Measurements from ENCODE around the gene IER3.

The IER3 gene

GRCh38 chr6:30741063-30741779 is 3.1 kb downstream of the IER3 start:
- H3K4me3 ChIP-seq: peak overlapping the region; percentile 79 to 99 (median 94)
- H3K4me2 ChIP-seq: peak overlapping the region; percentile 90 to 99 (median 95)
- no peak for TF ChIP-seq Cebpa-rat (IDR thresholded peaks at IDR 0.05)
- peaks cover 31 to 69% (median 53%) of the 10 kb centered on the region in 11 experiments; a peak in 21 of 22 replicates for H4K20me1 ChIP-seq
- H3K27me3 ChIP-seq: no peaks in the 10 kb centered on the region
- peak overlapping the region; percentile 92 to 100 (median 99) for H3K9ac ChIP-seq
- H3K36me3 ChIP-seq: peaks cover 50 to 69% (median 61%) of the 10 kb centered on the region in 11 experiments
- H3K27ac ChIP-seq: peak overlapping the region; percentile 89 to 99 (median 98); a peak in 21 of 22 replicates
- H3K4me1 ChIP-seq: peaks cover 59 to 75% (median 70%) of the 10 kb centered on the region in 10 experiments
- H3K9me3 ChIP-seq (replicated peaks in 1 of 11): peaks cover 0 to 7% (median 0%) of the 10 kb centered on the region in 11 experiments; a peak in 5 of 22 replicates

DNA sequence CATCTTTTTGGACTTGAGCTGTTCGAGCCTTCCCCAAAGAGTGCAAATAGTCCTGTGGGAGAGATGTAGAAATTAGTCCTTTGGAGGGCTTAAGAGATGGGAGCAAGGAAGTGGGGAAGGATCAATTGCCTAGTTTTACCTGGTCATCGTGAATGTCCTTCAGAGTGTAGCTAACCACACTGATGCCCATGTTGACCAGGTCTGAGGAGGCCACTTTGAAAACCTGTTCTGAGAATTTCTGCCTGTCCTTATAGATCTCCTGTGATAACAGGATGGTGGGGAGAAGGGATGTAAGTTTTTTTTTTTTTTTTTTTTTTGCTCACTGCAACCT is 3.8 kb downstream of the IER3 start:
- no peak for TF ChIP-seq Cebpa-rat (IDR thresholded peaks at IDR 0.05)
- Histone ChIP-seq H3K4me3 (peak overlapping the region in 4 of 10 experiments; percentile 15 to 99 (median 55); a peak in 6 of 20 replicates), H3K9ac (peak overlapping the region; percentile 44 to 100 (median 99); a peak in 16 of 22 replicates), H3K27me3 (no peaks in the 10 kb centered on the region), H3K9me3 (replicated peaks in 1 of 11) (peaks cover 0 to 7% (median 0%) of the 10 kb centered on the region in 11 experiments; a peak in 5 of 22 replicates), H3K36me3 (peaks cover 57 to 76% (median 68%) of the 10 kb centered on the region in 11 experiments), H3K27ac (peak overlapping the region in 10 of 11 experiments; percentile 10 to 99 (median 98); a peak in 13 of 22 replicates), H4K20me1 (peaks cover 31 to 76% (median 60%) of the 10 kb centered on the region in 11 experiments; a peak in 21 of 22 replicates), H3K4me2 (peak overlapping the region; percentile 90 to 99 (median 95); a peak in 21 of 22 replicates), H3K4me1 (peaks cover 62 to 76% (median 74%) of the 10 kb centered on the region in 10 experiments)

DNA sequence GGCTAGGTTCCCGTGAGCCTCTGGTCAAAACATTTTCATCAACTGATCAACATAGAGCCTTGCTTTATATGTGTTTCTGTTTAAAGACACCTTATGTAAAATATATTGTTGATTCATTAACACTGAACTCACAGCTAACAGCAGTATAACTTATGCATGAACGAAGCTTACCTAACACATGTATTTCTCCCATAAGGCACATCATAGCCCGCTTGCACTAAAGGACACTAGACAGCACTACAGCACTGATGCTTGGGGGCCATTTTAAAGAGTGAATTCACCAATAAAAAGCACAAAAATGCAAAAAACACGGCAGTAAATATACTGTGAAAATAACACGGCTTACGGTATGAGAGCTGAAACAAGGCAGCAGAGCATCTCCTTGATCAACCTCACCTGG is 5.8 kb downstream of the IER3 start:
- Histone ChIP-seq H3K4me3 (peak overlapping the region in 2 of 10 experiments; percentile 9 to 47; a peak in 2 of 20 replicates), H3K4me2 (peak overlapping the region in 9 of 11 experiments; percentile 37 to 99 (median 94); a peak in 17 of 22 replicates)
- TF ChIP-seq Cebpa-rat (IDR thresholded peaks at IDR 0.05): no peak

DNA sequence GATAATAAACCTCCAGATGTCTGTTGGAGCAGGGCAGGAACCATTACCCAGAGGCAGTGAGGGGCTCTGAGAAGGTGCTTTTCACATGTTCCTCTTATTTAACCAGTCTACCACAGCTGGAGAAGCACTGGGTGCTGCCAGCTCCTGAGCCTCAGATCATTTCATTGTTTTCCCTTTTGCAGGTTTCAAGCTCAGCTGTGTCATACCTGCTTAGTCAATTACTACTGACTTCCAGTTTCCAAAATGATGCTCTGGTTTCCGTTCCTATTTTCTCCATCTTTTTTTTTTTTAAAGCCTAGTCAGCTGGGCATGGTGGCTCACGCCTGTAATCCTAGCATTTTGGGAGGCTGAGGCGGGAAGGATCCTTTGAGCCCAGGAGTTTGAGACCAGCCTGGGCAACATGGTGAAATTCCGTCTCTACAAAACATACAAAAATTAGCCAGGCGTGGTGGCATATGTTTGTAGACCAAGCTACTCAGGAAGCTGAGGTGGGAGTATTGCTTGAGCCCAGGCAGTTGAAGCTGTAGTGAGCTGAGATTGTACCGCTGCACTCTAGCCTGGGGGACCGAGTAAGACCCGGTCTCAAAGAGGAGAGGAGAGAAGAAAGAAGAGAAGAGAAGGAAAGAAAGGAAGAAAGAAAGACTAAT is 8.6 kb downstream of the IER3 start:
- H3K27ac ChIP-seq: peak overlapping the region in 7 of 11 experiments; percentile 3 to 51 (median 31); a peak in 13 of 22 replicates
- H3K4me2 ChIP-seq: peak overlapping the region; percentile 3 to 99 (median 66); a peak in 18 of 22 replicates
- H3K9ac ChIP-seq: peak overlapping the region in 6 of 11 experiments; percentile 7 to 50 (median 22); a peak in 5 of 22 replicates
- no peak for TF ChIP-seq Cebpa-rat (IDR thresholded peaks at IDR 0.05)
- peaks cover 31 to 94% (median 70%) of the 10 kb centered on the region in 11 experiments; a peak in 20 of 22 replicates for H4K20me1 ChIP-seq
- peaks cover 55 to 99% (median 73%) of the 10 kb centered on the region in 10 experiments for H3K4me1 ChIP-seq
- H3K9me3 ChIP-seq (replicated peaks in 1 of 11): no peaks in the 10 kb centered on the region
- peaks cover 91 to 100% (median 97%) of the 10 kb centered on the region in 11 experiments for H3K36me3 ChIP-seq
- no peaks in the 10 kb centered on the region for H3K27me3 ChIP-seq
- H3K4me3 ChIP-seq: no peak overlapping the region

More for the DNA sequence above, 5.8 kb downstream of the IER3 start:
- Histone ChIP-seq H3K4me1 (peaks cover 52 to 84% (median 67%) of the 10 kb centered on the region in 10 experiments), H3K9ac (peak overlapping the region in 4 of 11 experiments; percentile 1 to 99 (median 6); a peak in 2 of 22 replicates), H3K36me3 (peaks cover 75 to 90% (median 84%) of the 10 kb centered on the region in 11 experiments), H4K20me1 (peaks cover 24 to 83% (median 58%) of the 10 kb centered on the region in 11 experiments; a peak in 21 of 22 replicates), H3K27me3 (no peaks in the 10 kb centered on the region), H3K27ac (no peak overlapping the region), H3K9me3 (replicated peaks in 1 of 11) (peaks cover 0 to 2% (median 0%) of the 10 kb centered on the region in 11 experiments; a peak in 5 of 22 replicates)

- no peaks in the 10 kb centered on the region for H3K9me3 ChIP-seq (replicated peaks in 1 of 11)
- H3K27ac ChIP-seq: no peak overlapping the region
- no peak overlapping the region for H3K4me3 ChIP-seq
- TF ChIP-seq Cebpa-rat (IDR thresholded peaks at IDR 0.05): no peak
- peak overlapping the region in 6 of 11 experiments; percentile 15 to 87 (median 70); a peak in 6 of 22 replicates for H3K4me2 ChIP-seq
- H3K36me3 ChIP-seq: peaks cover 94 to 100% (median 98%) of the 10 kb centered on the region in 11 experiments
- peak overlapping the region in 4 of 11 experiments; percentile 4 to 20 (median 10); a peak in 3 of 22 replicates for H3K9ac ChIP-seq
- H3K4me1 ChIP-seq: peaks cover 41 to 98% (median 51%) of the 10 kb centered on the region in 10 experiments
- peaks cover 48 to 97% (median 83%) of the 10 kb centered on the region in 11 experiments; a peak in 21 of 22 replicates for H4K20me1 ChIP-seq
- no peaks in the 10 kb centered on the region for H3K27me3 ChIP-seq
Observed at GRCh38 chr6:30732237-30732943, 12.0 kb downstream of the IER3 start.

GRCh38 chr6:30730601-30731435 is 13.5 kb downstream of the IER3 start:
- Histone ChIP-seq H3K9me3 (replicated peaks in 1 of 11) (no peaks in the 10 kb centered on the region), H3K4me2 (peak overlapping the region; percentile 56 to 90 (median 74)), H3K4me3 (peak overlapping the region in 5 of 10 experiments; percentile 18 to 43 (median 35); a peak in 8 of 20 replicates)

DNA sequence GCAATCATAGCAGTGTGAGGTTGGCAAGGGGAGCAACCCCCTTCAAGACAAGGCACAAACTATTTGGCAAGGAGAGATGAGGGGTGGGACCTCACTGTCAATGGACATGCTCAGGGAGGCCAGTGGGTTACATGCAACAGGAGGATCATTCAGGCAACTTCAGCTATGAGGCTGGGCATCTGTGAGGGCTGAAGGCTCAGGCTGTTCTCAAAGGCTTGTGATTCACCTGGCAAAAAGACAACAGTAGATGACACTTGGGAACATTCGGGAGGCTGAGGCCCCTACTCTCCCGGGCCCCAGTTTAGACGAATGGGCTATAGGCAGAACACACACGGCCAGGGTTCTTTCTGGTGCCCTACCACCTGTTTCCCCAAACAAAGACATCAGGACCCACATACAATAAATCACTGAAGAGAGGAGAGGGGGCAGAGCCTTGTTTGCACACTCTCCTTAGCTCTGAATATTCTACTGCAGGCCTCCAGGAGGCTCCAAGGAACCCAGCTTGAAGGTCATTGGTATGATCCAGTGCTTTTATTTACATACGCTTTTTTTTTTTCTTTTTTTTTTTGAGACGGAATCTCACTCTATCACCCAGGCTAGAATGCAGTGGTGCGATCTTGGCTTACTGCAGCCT is 16.3 kb downstream of the IER3 start:
- Histone ChIP-seq H3K4me2 (peak overlapping the region in 1 of 11 experiments; percentile 34; a peak in 2 of 22 replicates), H3K4me3 (no peak overlapping the region), H3K4me1 (peaks cover 48 to 96% (median 63%) of the 10 kb centered on the region in 10 experiments), H3K27me3 (no peaks in the 10 kb centered on the region), H3K9ac (peak overlapping the region in 7 of 11 experiments; percentile 0 to 51 (median 20); a peak in 7 of 22 replicates), H3K36me3 (peaks cover 93 to 99% (median 98%) of the 10 kb centered on the region in 11 experiments), H3K9me3 (replicated peaks in 1 of 11) (no peaks in the 10 kb centered on the region), H4K20me1 (peaks cover 83 to 100% (median 99%) of the 10 kb centered on the region in 11 experiments), H3K27ac (peak overlapping the region in 3 of 11 experiments; percentile 11 to 28 (median 19); a peak in 3 of 22 replicates)
- TF ChIP-seq Cebpa-rat (IDR thresholded peaks at IDR 0.05): no peak

More at GRCh38 chr6:30730601-30731435, 13.5 kb downstream of the IER3 start:
- Histone ChIP-seq H3K36me3 (peaks cover 93 to 99% (median 98%) of the 10 kb centered on the region in 11 experiments), H3K4me1 (peaks cover 28 to 96% (median 39%) of the 10 kb centered on the region in 10 experiments), H4K20me1 (peaks cover 55 to 97% (median 86%) of the 10 kb centered on the region in 11 experiments), H3K27me3 (no peaks in the 10 kb centered on the region), H3K9ac (peak overlapping the region in 10 of 11 experiments; percentile 14 to 71 (median 48); a peak in 19 of 22 replicates), H3K27ac (peak overlapping the region in 7 of 11 experiments; percentile 8 to 55 (median 40); a peak in 11 of 22 replicates)
- no peak for TF ChIP-seq Cebpa-rat (IDR thresholded peaks at IDR 0.05)
